HEK293T (cell line): ENCODE results near the gene CAPN3.
"Not testable (repeated sequence)": the region's sequence is repeated elsewhere in the genome, so short reads cannot be mapped to it uniquely, and the experiment has no call there.

Experiments
- CTCF ChIA-PET: fragments of 350-600 bp; formaldehyde crosslinking; extraction: SDS; loops from one replicate; lab custom pipeline; 2021; ENCODE audit warnings: antibody characterized with exemption, inconsistent platforms; lab: Yijun Ruan, JAX
- POLR2A ChIA-PET: fragments of 350-600 bp; formaldehyde crosslinking; extraction: SDS; loops from one replicate; lab custom pipeline; 2020; ENCODE audit warnings: antibody characterized with exemption, inconsistent platforms; lab: Yijun Ruan, JAX
- DNase-seq: peaks from one replicate; pipeline ENCODE4 v3.0.0; 2012; ENCODE audit warnings: mixed read lengths; ENCODE audit errors: extremely low spot score
- ARNT ChIP-seq: fragments of 450-650 bp; IDR thresholded peaks from 2 replicates; pipeline ENCODE4 v1.6.1; 2017; ENCODE audit warnings: mild to moderate bottlenecking
- BHLHE40 ChIP-seq: fragments of 450-650 bp; IDR thresholded peaks from 2 replicates; pipeline ENCODE4 v1.6.1; 2016; ENCODE audit warnings: mild to moderate bottlenecking, moderate library complexity, borderline replicate concordance
- CTBP1 ChIP-seq: fragments of 450-650 bp; IDR thresholded peaks from 2 replicates; pipeline ENCODE4 v1.6.1; 2016; ENCODE audit warnings: borderline replicate concordance
- ELF4 ChIP-seq: fragments of 450-650 bp; IDR thresholded peaks from 2 replicates; pipeline ENCODE4 v1.6.1; 2017; ENCODE audit warnings: antibody characterized with exemption
- FOXA1 ChIP-seq: fragments of 450-650 bp; IDR thresholded peaks from 2 replicates; pipeline ENCODE4 v1.6.1; 2016; ENCODE audit warnings: mild to moderate bottlenecking
- FOXK2 ChIP-seq: fragments of 450-650 bp; IDR thresholded peaks from 2 replicates; pipeline ENCODE4 v1.6.1; 2016; ENCODE audit warnings: mild to moderate bottlenecking
- FOXM1 ChIP-seq: fragments of 450-650 bp; IDR thresholded peaks from 2 replicates; pipeline ENCODE4 v1.6.1; 2017; ENCODE audit warnings: mild to moderate bottlenecking, borderline replicate concordance
- HDGF ChIP-seq: fragments of 450-650 bp; IDR thresholded peaks from 2 replicates; pipeline ENCODE4 v1.6.1; 2017; ENCODE audit warnings: antibody characterized with exemption, borderline replicate concordance
- L3MBTL2 ChIP-seq: fragments of 450-650 bp; conservative IDR thresholded peaks from 2 replicates; pipeline ENCODE4 v1.6.1; 2016; ENCODE audit warnings: mild to moderate bottlenecking
- LEF1 ChIP-seq: fragments of 450-650 bp; IDR thresholded peaks from 2 replicates; pipeline ENCODE4 v1.6.1; 2017; ENCODE audit warnings: mild to moderate bottlenecking, borderline replicate concordance
- NFRKB ChIP-seq: fragments of 450-650 bp; IDR thresholded peaks from 2 replicates; pipeline ENCODE4 v1.6.1; 2016; ENCODE audit warnings: mild to moderate bottlenecking, moderate library complexity
- PKNOX1 ChIP-seq: fragments of 450-650 bp; IDR thresholded peaks from 2 replicates; pipeline ENCODE4 v1.6.1; 2016
- SP1 ChIP-seq: fragments of 450-650 bp; IDR thresholded peaks from 2 replicates; pipeline ENCODE4 v1.6.1; 2017
- SUZ12 ChIP-seq: fragments of 450-650 bp; IDR thresholded peaks from 2 replicates; pipeline ENCODE4 v1.6.1; 2016; ENCODE audit warnings: mild to moderate bottlenecking
- TARDBP ChIP-seq: fragments of 450-650 bp; IDR thresholded peaks from 2 replicates; pipeline ENCODE4 v1.6.1; 2016
- ZNF384 ChIP-seq: fragments of 450-650 bp; IDR thresholded peaks from 2 replicates; pipeline ENCODE4 v1.6.1; 2016

Gene CAPN3

DNA sequence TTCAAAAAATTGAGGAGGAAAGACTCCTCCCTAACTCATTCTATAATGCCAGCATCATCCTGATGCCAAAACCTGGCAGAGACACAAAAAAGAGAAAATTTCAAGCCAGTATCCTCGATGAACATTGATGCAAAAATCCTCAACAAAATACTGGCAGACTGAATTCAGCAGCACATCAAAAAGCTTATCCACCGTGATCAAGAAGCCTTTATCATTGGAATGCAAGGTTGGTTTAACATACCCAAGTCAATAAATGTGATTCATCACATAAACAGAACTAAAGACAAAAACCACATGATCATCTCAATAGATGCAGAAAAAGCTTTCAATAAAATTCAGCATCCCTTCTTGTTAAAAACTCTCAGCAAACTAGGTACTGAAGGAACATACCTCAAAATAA, 24.2 kb upstream of the CAPN3 start:
- POLR2A ChIA-PET, result no interaction called here
- DNase-seq, result no peak
- TF ChIP-seq CTBP1 (no peak), FOXK2 (no peak), ARNT (no peak), FOXM1 (no peak), FOXA1 (no peak), HDGF (no peak), PKNOX1 (no peak), SUZ12 (no peak), SP1 (no peak), NFRKB (no peak), LEF1 (no peak), TARDBP (no peak), L3MBTL2 (no peak), BHLHE40 (no peak)
- CTCF ChIA-PET, result no interaction called here

DNA sequence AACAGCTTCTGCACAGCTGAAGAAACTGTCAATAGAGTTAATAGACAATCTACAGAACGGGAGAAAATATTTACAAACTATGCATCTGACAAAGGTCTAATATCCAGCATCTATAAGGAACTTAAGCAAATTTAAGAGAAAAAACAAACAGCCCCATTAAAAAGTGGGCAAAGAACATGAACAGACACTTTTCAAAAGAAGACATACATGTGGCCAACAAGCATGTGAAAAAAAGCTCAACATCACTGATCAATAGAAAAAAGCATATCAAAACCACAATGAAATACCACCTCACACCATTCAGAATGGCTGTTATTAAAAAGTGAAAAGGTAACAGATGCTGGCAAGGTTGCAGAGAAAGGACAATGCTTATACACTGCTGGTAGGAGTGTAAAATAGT, 22.7 kb upstream of the CAPN3 start:
- CTCF ChIA-PET, POLR2A ChIA-PET, DNase-seq: not testable (repeated sequence)

GRCh38 chr15:42337104-42337503, 22.2 kb upstream of the CAPN3 start:
- CTCF ChIA-PET, POLR2A ChIA-PET, DNase-seq: not testable (repeated sequence)

DNA sequence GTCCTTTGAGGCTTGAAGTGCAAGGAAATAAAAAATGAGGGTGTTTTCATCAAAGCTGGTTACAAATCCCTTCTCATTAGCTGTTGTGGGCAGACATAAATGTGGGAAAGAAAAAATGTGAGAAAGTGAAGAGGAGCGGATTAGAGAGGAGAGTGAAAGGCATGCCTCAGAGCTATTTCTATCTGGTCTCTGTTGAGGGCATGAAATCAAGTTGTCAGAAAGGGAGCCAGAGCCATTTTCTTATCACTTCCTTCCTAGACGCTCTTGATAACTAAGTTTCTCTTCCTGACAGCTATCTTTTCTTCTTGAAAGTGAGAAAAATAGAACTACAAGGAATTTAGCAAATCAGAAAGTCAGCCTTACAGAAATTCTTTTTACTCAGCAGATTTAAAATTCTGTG, 20.8 kb upstream of the CAPN3 start:
- no peak for DNase-seq
- ChIA-PET CTCF (no interaction called here), POLR2A (no interaction called here)
- TF ChIP-seq ELF4 (no peak), NFRKB (no peak), HDGF (no peak), SP1 (no peak), BHLHE40 (no peak), ZNF384 (no peak), ARNT (no peak), CTBP1 (no peak), FOXA1 (no peak), FOXK2 (no peak), SUZ12 (no peak), PKNOX1 (no peak), L3MBTL2 (no peak), TARDBP (no peak), LEF1 (no peak)

DNA sequence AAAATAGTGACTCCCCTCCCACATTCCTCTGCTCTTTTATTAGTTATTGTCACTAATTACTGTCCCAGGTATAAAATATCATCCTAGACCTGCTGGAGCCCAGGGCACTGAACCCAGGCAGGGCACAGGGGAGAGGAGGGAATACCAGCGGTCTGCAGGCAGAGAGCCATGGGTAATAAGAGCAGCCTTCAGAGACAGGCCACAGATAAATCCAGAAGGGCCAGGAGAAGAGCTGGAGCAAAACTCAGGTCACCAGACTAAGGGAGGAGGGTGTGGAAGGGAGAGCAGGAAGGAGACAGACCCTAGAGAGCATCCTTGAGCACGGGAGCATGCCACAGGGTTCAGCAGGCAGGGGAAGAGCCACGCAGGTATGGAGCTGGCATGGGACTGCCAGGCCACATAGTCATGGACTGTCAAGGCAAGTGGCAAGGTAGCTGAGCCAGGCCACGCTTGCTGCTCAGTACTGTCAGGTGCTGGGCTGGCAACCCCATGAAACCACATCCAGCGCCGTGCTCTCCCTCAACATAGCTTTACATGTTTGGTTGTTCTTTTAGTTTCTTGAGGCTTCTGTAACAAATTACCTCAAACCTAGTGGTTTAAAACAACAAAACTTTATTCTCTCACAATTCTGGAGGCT, 15.6 kb upstream of the CAPN3 start:
- TF ChIP-seq BHLHE40, result no peak
- no peak for TF ChIP-seq ELF4
- TF ChIP-seq ARNT, result no peak
- TF ChIP-seq CTBP1, result no peak
- no peak for TF ChIP-seq PKNOX1
- no peak for TF ChIP-seq FOXM1
- no peak for TF ChIP-seq HDGF
- no peak for TF ChIP-seq SUZ12
- no peak for TF ChIP-seq LEF1
- TF ChIP-seq L3MBTL2, result no peak
- TF ChIP-seq FOXK2, result no peak
- no peak for TF ChIP-seq SP1
- no peak for TF ChIP-seq FOXA1
- TF ChIP-seq ZNF384, result no peak
- no peak for TF ChIP-seq NFRKB
- TF ChIP-seq TARDBP, result no peak
- CTCF ChIA-PET, result no interaction called here
- DNase-seq, result no peak
- POLR2A ChIA-PET, result no interaction called here

GRCh38 chr15:42344763-42345162, 14.5 kb upstream of the CAPN3 start:
- ChIA-PET CTCF (no interaction called here), POLR2A (no interaction called here)
- no peak for TF ChIP-seq CTBP1
- TF ChIP-seq L3MBTL2, result no peak
- no peak for TF ChIP-seq ARNT
- no peak for TF ChIP-seq SUZ12
- TF ChIP-seq HDGF, result no peak
- TF ChIP-seq SP1, result no peak
- DNase-seq, result no peak

DNA sequence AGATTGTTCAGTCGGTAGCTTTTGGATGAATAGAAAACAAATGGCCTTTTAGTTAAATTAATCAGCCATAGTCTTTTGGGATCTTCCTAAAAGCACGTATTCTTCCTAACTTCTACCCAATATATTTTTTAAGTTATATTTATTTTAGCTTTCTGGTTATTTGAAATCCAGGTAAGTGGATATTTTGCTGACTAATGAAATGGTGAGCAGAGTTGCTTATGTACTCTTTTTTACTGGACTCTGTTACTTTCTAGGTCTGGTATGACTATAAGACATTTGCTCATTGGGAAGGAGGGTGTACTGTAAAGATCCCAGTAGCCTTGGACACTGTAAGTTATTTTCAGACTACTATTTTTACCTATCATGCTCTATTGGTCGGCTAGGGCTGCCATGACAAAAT, 13.8 kb upstream of the CAPN3 start:
- no peak for DNase-seq
- no peak for TF ChIP-seq FOXA1
- TF ChIP-seq BHLHE40, result no peak
- no peak for TF ChIP-seq PKNOX1
- no peak for TF ChIP-seq SP1
- TF ChIP-seq TARDBP, result no peak
- TF ChIP-seq ELF4, result no peak
- TF ChIP-seq ARNT, result no peak
- no peak for TF ChIP-seq SUZ12
- CTCF ChIA-PET, result no interaction called here
- POLR2A ChIA-PET, result no interaction called here
